NCI-H1105 treated with DMSO at 0.1 percent for 48 hours (cell line): ENCODE results near the gene NDUFS7.
A peak's percentile ranks its signal among the peaks of the same experiment; 100 is the strongest.

Source experiments
- DNase-seq: peaks from one replicate; lab custom pipeline; 2025; lab: John Stamatoyannopoulos, UW

Gene NDUFS7

DNA sequence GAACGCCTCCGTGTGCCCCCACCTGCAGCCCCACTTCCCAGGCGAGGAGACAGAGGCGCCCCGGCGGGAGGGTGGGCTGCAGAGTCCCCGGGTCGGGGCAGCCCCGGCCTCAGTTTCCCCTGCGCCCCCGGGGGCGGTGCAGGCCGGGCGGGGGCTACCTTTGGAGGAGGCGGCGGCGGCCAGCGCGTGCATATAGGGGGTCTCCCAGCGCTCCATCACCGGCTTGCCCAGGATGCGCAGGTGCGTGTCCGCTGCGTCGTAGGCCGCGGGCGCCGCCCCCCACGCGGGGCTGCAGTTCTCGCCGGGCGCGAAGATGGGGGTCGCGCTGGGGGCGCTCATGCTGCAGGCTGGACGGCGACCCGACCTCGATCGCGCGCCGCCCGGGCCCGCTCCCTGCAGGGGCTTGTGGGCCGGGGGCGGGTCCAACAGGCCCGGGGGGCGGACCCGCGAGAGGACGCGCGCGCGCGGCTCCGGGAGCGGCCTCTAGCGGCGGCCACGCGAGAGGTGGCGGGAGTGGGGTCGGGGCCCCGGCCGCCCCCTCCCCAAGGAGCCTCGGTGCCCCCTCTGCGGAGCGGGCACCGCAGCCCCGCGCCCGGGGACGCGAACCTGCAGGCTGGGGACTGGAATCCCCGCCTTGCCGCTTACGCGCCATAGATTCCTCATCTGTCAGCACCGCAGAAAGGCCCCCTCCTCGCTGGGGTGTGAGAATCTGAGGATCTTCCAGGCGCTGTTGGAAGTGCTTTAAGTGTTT, 17.6 kb downstream of the NDUFS7 start, which contains the start of gene GAMT:
Gene GAMT, minus strand, starts transcription at position 405 of the 751 bp plus-strand sequence. Its CDS starts 66 bp downstream, at position 339.
- peak; percentile 16 for DNase-seq

DNA sequence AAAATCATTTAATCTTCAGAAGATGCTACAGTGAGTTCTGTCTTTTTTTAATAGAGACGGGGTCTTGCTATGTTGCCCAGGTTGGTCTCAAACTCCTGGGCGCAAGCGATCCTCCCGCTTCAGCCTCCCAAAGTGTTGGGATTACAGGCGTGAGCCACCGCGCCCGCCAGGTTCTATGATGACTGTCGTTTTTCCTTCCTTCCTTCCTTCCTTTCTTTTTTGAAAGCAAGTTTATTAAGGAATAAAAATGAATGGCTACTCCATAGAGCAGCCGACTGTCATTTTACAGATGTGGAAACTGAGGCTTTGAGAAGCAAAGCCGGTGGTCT, 18.1 kb downstream of the NDUFS7 start:
- no peak for DNase-seq

DNA sequence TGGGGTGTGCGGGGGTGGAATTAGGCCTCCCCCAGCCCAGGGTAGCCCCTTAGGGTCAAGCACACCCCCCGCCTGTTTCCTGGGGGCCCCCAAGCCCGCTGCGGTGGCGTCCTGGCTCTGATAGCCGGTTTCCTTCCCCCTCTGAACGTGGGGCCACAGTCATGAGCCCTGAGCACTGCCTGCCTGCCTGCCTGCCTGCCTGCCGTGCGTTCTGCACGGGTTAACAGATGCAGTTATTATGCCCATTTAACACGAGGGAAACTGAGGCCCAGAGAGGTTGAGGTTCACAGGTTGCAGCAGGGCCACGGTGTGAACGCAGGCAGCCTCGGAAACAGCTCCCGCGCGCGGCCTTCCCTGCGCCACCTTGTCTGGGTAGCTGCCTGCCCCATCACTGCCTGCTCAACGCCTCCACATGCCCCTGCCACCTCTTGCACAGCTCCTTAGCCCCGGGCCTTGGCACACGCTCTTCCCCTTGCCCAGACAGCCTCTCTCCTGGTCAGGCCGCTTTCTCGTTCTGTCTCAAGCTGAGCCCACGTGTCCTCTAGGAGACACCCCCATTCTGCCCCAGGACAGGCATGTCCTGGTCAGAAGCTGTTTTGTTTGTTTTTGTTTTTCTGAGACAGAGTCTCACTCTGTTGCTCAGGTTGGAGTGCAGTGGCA, 18.8 kb downstream of the NDUFS7 start:
- DNase-seq = no peak

DNA sequence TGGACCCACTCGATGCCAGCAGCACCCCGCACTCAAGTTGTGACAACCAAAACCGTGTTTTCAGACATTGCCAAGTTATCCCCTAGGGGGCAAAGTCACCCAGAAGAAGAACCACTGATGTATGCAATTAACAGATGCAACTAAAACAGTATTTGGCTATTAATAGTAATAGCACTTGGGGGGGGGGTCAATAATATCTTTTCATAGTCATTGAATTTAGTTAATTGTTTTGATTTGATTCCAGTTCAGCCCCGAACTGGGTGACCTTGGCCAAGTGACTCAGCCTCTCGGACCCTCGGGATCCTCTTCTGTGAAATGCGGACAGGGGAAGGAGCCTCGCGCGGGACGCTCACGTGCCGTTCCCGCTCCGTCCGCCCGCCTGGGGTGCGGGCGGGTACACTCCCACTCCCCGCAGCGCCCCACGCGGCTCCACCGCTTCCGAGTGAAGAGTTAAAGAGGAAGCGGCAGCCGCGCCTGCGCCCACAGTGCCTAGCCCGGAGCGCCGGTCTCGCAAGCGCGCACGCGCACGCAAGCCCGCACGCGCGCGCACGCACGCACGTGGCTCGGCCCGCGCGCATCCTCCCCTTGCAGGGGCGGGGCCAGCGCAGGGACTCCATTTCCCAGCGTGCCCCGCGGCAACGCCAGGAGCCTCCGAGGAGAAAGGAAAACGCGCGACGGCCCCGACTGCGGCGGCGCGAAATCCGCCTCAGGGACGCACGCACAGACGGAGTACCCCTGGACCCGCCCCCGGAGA, 23.2 kb downstream of the NDUFS7 start:
- peak; percentile 96 for DNase-seq

DNA sequence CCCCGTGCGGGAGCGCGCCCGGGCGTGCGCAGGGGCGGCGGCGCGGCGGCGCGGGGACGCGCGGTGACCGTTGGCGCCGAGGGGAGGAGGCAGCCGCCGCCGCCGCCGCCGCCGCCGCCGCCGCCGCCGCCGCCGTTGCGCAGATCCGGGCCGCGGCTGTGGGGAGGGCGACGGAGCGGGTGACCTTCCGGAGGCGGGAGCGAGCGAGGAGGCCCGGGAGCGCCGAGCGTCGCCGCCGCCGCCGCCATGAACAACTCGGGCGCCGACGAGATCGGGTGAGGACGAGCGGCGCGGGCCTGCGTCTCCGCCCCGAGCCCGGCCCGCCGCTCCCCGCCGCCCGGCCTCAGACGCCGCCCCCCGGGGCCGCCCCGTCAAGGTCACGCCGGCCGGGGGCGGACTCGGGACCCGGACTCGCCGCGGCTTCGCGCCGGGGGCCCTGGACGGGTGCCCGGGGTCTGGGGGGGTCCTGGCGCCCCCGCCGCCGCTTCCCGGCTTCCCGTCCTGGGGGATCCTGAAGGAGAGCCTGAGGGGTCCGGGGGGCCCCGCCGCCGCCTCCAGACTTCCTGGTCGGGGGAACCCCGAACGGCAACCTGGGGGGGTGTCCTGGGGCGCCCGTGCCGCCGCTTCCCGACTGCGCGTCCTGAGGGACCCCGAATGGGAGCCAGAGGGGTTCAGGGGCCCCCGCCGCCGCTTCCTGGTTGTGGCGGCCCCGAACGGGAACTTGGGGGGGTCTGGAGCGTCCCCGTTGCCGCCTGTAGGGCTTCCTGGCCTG, 24.0 kb downstream of the NDUFS7 start, which contains the start of gene DAZAP1:
Gene DAZAP1, plus strand, starts transcription at position 59 of the 772 bp plus-strand sequence. Its CDS starts 188 bp downstream, at position 247.
- no peak for DNase-seq

DNA sequence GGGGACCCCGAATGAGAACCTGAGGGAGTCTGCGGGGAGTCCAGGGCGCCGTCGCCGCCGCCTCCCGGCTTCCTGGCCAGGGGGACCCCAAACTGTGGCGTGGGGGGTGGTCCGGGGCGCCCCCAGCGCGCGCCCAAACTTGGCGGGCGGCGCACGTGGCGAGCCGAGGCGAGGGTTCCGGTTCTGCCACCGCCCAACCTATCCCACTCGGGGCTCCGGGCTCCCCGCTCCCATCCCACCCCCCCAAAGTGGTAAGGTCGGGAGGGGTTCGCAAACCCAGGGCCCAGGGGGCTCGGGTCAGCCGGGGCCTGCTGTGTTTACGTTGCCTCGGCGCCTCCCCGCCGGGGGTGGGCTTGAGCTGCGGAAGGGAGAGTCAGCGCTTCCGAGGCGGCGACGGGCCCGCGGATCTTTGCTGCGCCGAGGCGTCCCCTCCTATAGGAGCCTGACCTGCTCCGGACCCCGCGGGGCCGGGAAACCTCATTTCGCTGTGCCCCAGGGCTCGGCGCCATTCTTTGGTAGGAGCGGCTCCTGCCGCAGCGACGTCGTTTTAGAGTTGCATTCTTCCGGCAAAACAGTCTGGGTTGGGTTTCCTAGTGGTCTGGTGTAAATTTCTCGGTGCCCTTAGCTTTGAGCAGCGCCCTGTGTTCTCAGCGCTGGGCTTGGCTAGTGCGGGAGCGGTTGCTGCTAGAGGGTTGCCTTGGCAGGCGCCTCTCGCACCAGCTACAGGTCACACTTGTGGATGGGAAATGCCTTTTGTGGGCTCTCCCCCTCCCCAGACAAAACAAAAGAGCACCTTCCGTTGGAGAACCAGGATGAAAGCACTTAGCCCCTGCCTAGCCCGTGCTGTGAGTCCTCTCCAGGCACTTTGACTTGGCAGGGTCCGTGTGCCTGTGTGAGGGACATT, 24.8 kb downstream of the NDUFS7 start:
- DNase-seq = no peak

DNA sequence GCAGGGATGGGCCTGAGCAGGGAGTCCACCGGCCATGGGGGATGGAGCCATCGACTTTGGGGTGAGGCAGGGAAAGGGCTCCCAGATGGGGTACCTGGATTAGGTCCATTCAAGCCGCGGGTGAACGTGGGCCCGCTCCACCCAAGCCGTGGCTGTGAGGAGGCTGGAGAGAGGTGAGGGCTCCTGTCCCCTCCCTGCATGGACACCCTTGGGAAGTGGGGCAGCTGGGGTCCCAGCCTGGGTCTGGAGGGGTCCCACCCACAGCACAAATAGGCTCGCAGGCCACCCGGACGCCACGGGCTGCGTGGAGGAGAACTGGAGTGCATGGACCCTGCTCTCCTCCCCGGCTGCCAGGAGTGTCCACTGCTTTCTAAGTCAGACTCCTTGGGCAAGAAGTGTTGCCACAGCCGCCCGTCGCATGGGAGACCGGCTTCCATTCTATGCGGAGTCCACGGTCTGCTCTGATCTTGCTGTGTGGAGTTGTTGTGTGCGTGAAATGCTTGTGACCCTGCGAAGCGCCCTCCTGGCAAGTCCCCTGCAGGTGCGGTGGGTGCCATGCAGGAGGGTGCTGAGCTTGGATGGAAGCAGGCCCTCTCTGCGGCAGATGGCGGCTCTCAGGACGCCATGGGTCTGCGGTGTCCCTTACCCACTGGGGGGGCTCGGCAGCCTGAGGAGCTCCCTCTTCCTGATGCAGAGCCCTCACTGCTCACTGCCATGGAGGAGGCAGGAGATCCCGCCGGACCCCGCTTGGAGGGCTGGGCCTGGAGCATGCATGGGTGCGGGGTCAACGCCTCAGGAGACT, 25.7 kb downstream of the NDUFS7 start:
- no peak for DNase-seq

DNA sequence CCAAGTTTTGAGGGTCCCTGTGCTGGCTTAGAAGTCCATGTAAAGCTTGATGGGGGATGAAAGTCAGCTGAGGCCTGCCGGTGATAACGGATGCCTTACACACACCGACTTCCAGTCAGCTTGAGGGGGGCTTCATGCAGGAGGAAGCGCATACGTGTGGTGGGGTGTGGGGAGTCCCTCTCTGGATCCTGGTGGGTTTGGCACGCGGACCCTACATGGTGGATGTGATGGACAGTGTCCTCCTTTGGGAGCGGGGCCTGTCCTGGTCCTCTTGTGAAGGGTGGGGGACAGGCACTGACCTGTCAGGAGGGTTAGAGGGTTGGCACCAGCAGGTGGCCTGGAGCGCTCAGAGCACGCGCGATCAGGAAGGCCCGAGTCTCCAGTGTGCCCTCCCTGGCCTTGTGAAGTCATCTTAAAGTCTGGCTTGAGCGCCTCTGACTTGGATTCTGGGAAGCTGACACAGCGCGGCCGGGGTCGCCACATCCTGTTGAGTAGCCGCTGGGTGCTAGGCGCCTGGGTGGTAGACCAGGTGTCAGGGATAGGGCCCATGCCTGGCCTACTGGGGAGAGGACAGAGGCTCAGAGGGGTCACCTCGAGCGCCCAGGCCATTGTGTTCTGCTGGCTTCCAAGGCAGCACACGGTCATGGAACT, 26.6 kb downstream of the NDUFS7 start:
- no peak for DNase-seq

DNA sequence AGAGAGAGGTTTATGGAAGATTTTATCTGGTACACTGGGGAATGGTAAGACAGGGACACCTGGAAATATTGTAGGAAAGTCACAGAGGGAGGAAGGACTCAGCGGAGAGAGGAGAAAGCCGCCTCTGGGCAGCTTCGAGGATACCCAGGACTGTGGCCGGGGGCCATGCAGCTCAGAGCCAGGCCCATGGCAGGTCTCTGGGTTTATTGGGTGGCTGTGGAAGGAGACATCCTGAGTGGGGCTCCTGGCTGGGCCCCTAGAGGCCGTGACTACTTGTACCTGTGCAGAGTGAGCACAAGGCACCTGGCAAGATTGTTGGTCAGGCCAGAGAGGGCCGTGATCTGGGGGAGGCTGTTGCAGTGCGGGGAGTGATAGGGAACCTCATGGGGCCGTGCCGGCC, 27.1 kb downstream of the NDUFS7 start:
- DNase-seq = no peak

DNA sequence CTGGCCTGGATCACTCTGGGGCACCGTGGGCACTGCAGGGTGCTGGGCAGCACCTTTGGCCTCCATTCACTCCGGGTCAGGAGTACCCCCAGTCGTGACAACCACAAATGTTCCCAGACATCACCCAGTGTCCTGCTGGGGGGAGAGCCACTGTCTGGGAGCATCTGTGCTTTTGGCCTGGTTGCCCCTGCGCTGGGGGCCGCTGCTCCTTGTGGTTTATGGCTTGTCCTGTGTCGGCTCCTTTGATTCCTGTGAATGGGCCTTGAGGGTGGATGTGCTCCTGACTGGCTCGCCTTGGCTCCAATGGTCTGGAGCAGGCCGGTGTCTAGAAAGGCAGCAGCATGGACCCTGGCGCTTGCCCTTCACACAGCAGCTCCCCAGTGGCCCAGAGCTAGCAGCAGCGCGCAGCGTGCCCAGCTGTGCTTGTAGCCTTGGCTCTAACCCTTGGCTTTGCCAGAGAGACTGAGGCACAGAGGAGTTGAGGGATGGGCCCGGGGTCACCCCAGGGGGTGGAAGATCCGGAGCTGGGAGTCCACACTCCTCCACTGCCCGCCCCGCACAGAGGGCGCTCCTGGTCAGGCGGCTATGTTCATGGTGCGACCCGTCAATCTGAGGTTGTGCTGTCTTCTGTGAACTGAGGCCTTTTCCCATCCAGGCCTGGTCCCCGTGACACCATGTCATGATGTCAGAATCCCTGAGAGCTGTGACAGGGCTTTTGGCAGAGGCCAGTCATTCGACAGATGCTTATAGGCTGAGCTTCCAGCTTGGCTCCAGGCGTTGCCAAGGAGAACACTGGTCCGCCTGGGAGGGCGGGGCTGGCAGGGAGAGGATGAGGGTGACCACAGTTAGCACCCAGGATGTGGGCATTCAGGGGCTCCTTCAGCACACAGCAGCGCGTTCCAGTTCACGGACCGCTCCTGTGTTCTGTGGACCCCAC, 27.8 kb downstream of the NDUFS7 start:
- no peak for DNase-seq

DNA sequence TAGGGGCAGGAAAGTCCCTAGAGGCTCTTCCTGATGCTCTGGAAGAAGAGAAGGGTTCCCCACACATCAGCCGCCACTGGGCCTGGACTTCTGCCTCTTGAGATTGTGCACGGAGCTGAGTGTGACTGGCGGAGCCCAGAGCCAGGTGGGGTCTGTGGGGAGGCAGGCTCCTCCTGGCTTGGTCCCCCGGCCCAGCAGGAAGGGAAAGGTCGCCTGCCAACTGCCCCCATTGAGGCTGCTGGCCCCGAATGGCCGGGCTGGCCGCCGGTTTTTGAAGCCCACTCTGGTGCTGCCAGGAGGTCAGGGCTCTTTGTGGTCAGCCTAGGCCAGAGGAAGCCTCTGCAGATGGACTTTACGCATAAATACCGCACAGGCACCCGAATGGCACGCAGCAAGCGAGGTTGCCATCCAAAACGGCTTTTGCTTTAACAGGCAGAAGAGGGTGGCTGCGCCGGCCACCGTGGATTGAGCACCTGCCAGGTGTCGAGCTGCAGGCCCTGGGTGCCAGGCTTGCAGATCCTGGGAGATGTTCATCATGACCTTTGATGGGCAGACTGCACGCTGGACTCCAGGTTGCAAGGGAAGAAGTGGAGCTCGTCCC, 28.7 kb downstream of the NDUFS7 start:
- no peak for DNase-seq

DNA sequence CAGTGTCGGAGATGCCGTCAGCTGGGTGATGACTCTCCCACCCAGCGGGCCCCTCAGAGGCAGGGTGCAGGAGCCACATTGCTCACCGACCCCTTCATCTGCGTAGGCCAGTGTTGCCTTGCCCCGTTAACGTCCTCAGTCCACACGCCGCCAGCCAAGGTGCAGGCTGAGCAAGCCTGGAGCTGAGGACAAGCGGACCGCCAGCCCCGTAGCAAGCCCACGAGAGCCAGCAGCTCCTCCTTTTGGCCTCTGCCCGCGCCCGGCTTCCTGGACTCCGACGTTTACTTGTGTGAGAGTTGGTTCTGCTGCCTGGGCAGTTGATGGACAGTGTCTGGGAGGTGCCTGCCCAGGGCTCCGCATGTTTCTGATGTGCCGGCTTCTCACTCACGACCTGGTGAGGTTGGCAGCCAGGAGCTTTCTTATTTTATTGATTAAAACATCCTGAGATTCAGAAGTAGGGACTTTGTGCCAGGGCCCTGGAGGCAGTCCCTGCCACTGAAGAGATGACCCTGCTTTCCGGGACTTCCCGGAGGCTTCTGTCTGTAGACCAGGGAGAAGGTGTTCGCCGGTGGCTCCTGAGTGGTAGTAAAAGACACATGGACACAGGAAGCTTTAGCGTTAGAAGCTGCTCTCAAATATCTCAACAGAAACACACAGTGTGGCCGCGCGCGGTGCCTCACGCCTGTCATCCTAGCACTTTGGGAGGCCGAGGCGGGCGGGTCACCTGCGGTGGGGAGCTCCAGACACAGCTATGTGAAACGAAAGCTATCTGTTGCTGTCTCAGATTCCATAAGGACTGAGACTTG, 29.5 kb downstream of the NDUFS7 start:
- DNase-seq = no peak

DNA sequence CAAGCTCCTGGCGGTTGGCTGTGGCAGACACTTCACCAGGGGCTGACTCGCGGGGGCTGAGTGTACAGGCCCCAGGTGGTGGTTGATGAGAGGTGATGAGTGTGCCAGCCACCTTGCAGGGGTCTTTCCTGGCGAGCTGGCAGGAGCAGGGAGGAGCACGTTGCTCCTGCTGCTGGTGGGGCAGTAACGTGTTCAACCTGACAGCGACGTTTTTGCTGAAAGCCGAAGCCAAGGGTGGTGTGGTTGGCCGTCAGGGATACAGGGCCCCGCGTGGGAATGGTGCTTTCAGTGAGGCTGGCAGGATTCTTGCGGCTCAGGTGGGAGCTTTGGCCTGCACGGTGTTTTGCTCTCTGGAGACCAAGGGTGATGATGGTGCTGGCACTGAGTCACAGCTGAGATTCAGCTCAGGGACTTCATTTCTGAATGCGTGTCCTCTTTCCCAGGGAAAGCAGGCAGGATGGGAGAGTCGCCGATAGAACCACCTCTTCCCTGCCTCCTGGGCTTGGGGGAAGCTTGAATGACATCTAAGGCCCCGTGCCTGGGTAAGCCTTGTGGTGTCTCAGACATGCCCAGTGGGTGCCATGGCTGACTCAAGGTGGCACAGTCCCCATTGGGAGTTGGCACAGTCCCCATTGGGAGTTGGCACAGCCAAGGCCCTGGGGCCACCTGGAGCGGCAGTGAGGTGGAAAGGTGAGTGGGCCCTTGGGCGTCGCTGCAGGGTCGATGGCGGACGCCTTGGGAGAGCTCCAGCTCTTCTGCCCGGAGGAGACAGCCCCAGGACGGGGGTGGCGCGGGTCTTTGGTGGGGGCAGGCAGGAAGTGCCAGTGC, 32.5 kb downstream of the NDUFS7 start:
- DNase-seq = no peak

DNA sequence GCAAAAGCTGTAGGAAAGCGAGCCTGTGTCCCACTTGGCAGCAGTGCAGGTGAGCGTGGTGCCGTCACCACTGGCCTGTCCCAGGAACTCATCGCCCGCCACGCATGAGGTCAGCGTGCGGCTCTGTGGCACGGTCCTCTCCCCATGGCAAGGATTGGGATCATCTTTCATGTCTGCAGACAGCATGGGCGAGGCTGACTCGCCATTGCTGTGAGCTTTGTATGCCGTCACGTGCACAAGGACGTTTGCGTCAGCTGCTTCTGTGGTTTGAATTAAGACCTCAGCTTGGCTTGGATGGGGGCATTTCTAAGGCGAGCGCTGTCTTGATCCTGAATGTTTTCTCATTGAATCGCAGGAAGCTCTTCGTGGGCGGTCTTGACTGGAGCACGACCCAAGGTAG, 33.4 kb downstream of the NDUFS7 start:
- DNase-seq = no peak

DNA sequence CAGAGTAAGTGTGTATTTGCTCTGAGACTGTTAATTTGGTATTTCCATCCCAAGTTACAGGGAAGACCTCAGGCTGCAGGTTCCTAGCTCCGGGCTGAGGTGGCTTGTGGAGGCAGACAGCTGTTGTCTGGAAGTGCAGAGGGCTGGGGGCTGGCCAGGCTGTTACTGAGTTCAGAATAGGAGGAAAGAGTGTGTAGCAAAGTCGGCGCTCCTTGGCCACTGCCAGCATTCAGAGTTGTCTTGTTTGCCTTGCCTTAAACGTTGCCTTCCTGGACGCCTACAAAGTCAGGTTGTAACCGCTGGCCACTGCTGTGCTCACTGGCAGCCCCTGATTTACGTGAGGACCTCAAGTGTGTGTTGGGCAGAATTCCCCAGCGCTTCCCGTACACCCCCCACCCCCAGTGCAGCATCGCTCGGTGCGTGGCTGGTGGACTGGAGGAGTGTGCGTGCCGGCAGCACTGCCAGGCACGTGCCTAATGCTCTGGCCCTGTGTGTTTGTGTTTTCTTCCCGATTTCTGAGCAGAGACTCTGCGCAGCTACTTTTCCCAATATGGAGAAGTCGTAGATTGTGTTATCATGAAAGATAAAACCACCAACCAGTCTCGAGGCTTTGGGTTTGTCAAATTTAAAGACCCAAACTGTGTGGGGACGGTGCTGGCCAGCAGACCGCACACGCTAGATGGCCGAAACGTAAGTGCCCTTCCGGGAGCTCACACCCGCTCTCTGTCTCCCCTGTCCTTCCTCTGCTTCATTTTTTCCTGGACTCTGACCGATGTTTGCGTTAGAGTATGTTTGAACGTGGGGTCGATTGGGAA, 34.2 kb downstream of the NDUFS7 start:
- no peak for DNase-seq

DNA sequence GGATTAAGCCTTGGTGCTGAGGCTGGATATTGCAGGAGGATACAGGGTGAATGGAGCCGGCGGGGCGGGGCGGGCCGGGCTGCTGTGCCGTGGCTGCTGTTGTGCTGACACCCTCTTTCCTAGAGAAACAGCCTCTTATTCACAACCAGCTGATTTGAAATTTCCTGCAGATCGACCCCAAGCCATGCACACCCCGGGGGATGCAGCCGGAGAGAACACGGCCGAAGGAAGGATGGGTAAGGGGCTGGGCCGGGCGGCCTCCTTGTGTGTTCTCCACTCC, 34.7 kb downstream of the NDUFS7 start:
- no peak for DNase-seq
